B cell (primary cell): ENCODE results near the gene CCDC200. TPM values are rescaled to one million over a fixed set of nuclear protein-coding genes. Genes with fewer than 3 reads are reported as not detected.
A peak's percentile ranks its signal among the peaks of the same experiment; 100 is the strongest.

Source experiments
- ATAC-seq: fragments of 200-7000 bp; cut with Tn5 transposase; one replicate; pipeline ENCODE4 v1.10.0; 2021; ENCODE audit warnings: low read depth, mild to moderate bottlenecking, moderate number of reproducible peaks, moderate library complexity
- CTCF ChIA-PET: fragments of 350-600 bp; sonication (Branson Sonifier 250); formaldehyde crosslinking; loops from one replicate; lab custom pipeline; 2021; ENCODE audit warnings: antibody characterized with exemption, inconsistent platforms; lab: Charles Lee
- POLR2A ChIA-PET: fragments of 350-600 bp; sonication (Branson Sonifier 250); formaldehyde crosslinking; loops from one replicate; lab custom pipeline; 2021; ENCODE audit warnings: antibody characterized with exemption; lab: Charles Lee
- DNase-seq: peaks from one replicate; pipeline ENCODE4 v3.0.0; 2013
- H2AFZ ChIP-seq: 2 replicates; pipeline ENCODE4 v1.6.1; 2012; ENCODE audit warnings: mild to moderate bottlenecking, low read depth, low read length; ENCODE audit not compliant: insufficient read depth, poor library complexity, severe bottlenecking
- H3K27ac ChIP-seq, 2 donors: 1 replicate in 1 of 2; 2 replicates in 1 of 2; pipeline ENCODE4 v1.5.1; 2012 to 2013; ENCODE audit warnings: low read length in 2 of 2, mild to moderate bottlenecking in 2 of 2, moderate library complexity in 1 of 2
- H3K27me3 ChIP-seq, 4 experiments: fragments of 200-600 bp in 1 of 4; sonication (generic) in 1 of 4; replicated peaks in 1 of 4; 1 replicate in 2 of 4; 2 replicates in 2 of 4; pipeline versions ENCODE4 v1.6.1 to v1.7.0; 2013 to 2016; ENCODE audit warnings: low read length in 3 of 4, mild to moderate bottlenecking in 2 of 4, mixed read lengths in 1 of 4, moderate library complexity in 1 of 4; ENCODE audit not compliant: insufficient read depth in 4 of 4, control insufficient read depth in 3 of 4; ENCODE audit errors: control extremely low read depth in 1 of 4
- H3K36me3 ChIP-seq, 2 experiments: replicated peaks in 1 of 2; 1 replicate in 1 of 2; 2 replicates in 1 of 2; pipeline versions ENCODE4 v1.6.1 to v1.7.1; 2013; ENCODE audit warnings: low read length in 1 of 2; ENCODE audit not compliant: insufficient read depth in 2 of 2, control insufficient read depth in 1 of 2; ENCODE audit errors: control extremely low read depth in 1 of 2, extremely low read depth in 1 of 2
- H3K4me1 ChIP-seq, 2 donors: fragments of 200-600 bp in 1 of 2; sonication (generic) in 1 of 2; 1 replicate in 1 of 2; 2 replicates in 1 of 2; pipeline versions ENCODE4 v1.5.1 to v1.6.1; 2013 to 2017; ENCODE audit warnings: low read length in 2 of 2; ENCODE audit not compliant: control insufficient read depth in 2 of 2, insufficient read depth in 2 of 2
- H3K4me2 ChIP-seq: replicated peaks from 2 replicates; pipeline ENCODE3; 2012; ENCODE audit warnings: mild to moderate bottlenecking, low read depth, low read length; ENCODE audit not compliant: poor library complexity, severe bottlenecking
- H3K4me3 ChIP-seq, 5 experiments: fragments of 200-600 bp in 1 of 5; sonication (generic) in 1 of 5; 1 replicate in 3 of 5; 2 replicates in 2 of 5; pipeline versions ENCODE4 v1.5.1 to v1.7.0; 2011 to 2016; ENCODE audit warnings: low read length in 4 of 5, mild to moderate bottlenecking in 4 of 5, low read depth in 2 of 5, control low read depth in 1 of 5, moderate library complexity in 1 of 5; ENCODE audit not compliant: insufficient read depth in 1 of 5; ENCODE audit errors: control extremely low read depth in 1 of 5, extremely low read depth in 1 of 5
- H3K79me2 ChIP-seq: fragments of 200-600 bp; sonication (generic); one replicate; pipeline ENCODE4 v1.6.0; 2016; ENCODE audit warnings: low read length; ENCODE audit not compliant: control insufficient read depth, insufficient read depth
- H3K9ac ChIP-seq: fragments of 200-600 bp; sonication (generic); 2 replicates; pipeline ENCODE4 v1.6.1; 2017; ENCODE audit warnings: mild to moderate bottlenecking, low read length, moderate library complexity
- H3K9me3 ChIP-seq, 3 donors: one replicate each; pipeline versions ENCODE4 v1.6.1 to v1.7.1; 2013; ENCODE audit warnings: low read length in 2 of 3; ENCODE audit not compliant: control insufficient read depth in 2 of 3, insufficient read depth in 1 of 3; ENCODE audit errors: control extremely low read depth in 1 of 3
- H4K20me1 ChIP-seq: 2 replicates; pipeline ENCODE4 v1.6.0; 2012; ENCODE audit warnings: mild to moderate bottlenecking, low read length; ENCODE audit not compliant: insufficient read depth, control insufficient read depth, poor library complexity, severe bottlenecking
- H3K27ac Mint-ChIP-seq: one replicate; pipeline ENCODE4 v1.8.0; 2021; ENCODE audit warnings: mixed read lengths
- H3K27me3 Mint-ChIP-seq: one replicate; pipeline ENCODE4 v1.8.0; 2021; ENCODE audit warnings: mixed read lengths
- H3K4me1 Mint-ChIP-seq: one replicate; pipeline ENCODE4 v1.8.0; 2021; ENCODE audit warnings: mixed read lengths
- H3K4me3 Mint-ChIP-seq: one replicate; pipeline ENCODE4 v1.8.0; 2021; ENCODE audit warnings: mixed read lengths
- H3K9me3 Mint-ChIP-seq: one replicate; pipeline ENCODE4 v1.8.0; 2022; ENCODE audit warnings: mixed read lengths; ENCODE audit not compliant: insufficient read depth
- CTCF ChIP-seq: fragments of 200-600 bp; IDR thresholded peaks from one replicate; pipeline ENCODE4 v1.8.0; 2022; ENCODE audit warnings: antibody characterized with exemption, mild to moderate bottlenecking
- EZH2 ChIP-seq: IDR thresholded peaks from 2 replicates; pipeline ENCODE4 v1.6.1; 2012; ENCODE audit warnings: borderline replicate concordance, low read depth, mild to moderate bottlenecking, moderate library complexity, low read length; ENCODE audit not compliant: insufficient read depth, poor library complexity, severe bottlenecking
- WGBS: methylation state at CpG from one replicate; pipeline ENCODE4 v1.1.5; 2013; ENCODE audit warnings: missing lambda C conversion rate; ENCODE audit not compliant: insufficient coverage; 5-methylcytosine and 5-hydroxymethylcytosine counted together
- intact Hi-C: fragments of 100-400 bp; cut with micrococcal nuclease; formaldehyde crosslinking; loops from one replicate; pipeline ENCODE4 v1.10.0; 2022
- polyA plus RNA-seq: library from polyadenylated mRNA; depleted of rRNA; stranded (reverse); fragments of >200 nt; gene quantifications from 2 replicates; pipeline ENCODE4 v1.2.3, GENCODE V29; 2012
- small RNA-seq: library from RNA; depleted of rRNA; stranded (forward); fragments of <200 nt; gene quantifications from one replicate; pipeline ENCODE3, GENCODE V24; 2012; ENCODE audit warnings: low replicate concordance, low read depth; ENCODE audit not compliant: insufficient read length
- total RNA-seq, 2 donors: library from RNA; stranded (reverse); fragments of 120-200 nt in 1 of 2; gene quantifications; 1 replicate in 1 of 2; 2 replicates in 1 of 2; pipeline versions ENCODE4 v1.2.3 to v1.2.4, GENCODE V29; 2013 to 2022

The CCDC200 gene
- total and polyA plus RNA-seq, 2 donors (not counting 1 experiment from before 2014, with no cell fraction given) = 0.16 to 0.74 TPM

DNA sequence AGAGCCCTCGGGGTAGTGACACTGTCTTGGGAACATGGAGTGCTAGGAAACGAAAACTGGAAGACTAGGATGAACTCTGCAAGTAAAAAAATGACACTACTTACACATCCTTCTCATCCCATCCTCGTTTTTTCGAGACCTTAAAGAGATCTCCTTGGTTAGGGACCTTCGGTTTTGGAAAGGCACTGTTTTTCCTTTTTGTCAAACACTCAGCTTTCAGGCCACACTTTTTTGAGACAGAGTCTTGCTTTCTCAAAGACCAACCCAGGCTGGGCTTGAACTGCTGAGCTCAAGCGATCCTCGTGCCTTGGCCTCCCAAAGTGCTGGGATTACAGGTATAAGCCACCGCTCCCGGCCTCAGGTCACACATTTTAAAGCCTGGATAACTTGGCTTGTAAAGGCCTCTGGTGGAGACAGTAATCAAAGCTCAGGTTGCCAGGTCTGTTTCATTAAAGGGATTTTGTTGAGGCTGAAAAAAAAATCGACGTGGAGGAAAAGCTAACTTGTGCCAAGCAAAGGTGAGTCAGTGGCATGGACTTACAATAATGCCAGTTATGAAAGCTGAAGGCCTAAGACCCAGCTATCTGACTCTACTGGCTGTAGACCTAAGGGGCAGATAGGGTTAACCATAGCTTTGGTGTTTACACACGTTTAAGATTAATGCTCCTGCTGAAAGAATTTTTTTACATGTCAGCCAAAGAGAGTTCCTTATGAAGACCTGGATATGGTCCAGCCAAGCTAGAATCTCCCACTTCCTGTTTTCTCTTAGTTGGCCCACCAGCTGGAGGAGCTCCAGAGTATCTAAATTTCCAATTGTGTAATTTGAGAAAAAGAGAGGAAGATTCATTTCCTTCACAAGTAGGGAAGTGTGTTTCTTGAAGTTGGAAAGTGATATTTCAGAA lies 56.6 kb downstream of the CCDC200 start:
- TF ChIP-seq EZH2 (no peak), CTCF (no peak)
- 24% methylated on average over 11 of the region's 12 CpGs for WGBS
- H3K4me1 Mint-ChIP-seq = peaks cover 34% of the 10 kb centered on the region
- no peak overlapping the region for H3K27ac Mint-ChIP-seq
- Histone ChIP-seq H3K27ac (peak overlapping the region; percentile 100), H2AFZ (peak overlapping the region; percentile 39), H3K4me3 (peak overlapping the region; percentile 70 to 99 (median 90)), H3K36me3 (peaks cover 2 to 11% of the 10 kb centered on the region in 2 experiments), H3K4me1 (peaks cover 25 to 39% of the 10 kb centered on the region in 2 donors), H3K27me3 (no peaks in the 10 kb centered on the region), H3K4me2 (peak overlapping the region; percentile 93), H3K9me3 (no peaks in the 10 kb centered on the region), H4K20me1 (no peaks in the 10 kb centered on the region), H3K79me2 (peaks cover 63% of the 10 kb centered on the region), H3K9ac (peak overlapping the region; percentile 99)
- intact Hi-C loops = loop anchor here (1.0 to 2.0 kb wide), 5 partner anchors 39 to 635 kb away; partner anchors contain the start of genes NAGLU and TMEM106A
- no peaks in the 10 kb centered on the region for H3K9me3 Mint-ChIP-seq
- ChIA-PET POLR2A (interaction anchor here (0.7 to 1.8 kb wide), 10 partner anchors 40 to 312 kb away, joined by 3 to 29 read pairs (median 6); partner anchors contain the start of genes BRCA1, DHX8, RPL27 and TMEM106A), CTCF (interaction anchor here (0.9 to 2.0 kb wide), 13 partner anchors 10 to 594 kb away, joined by 3 to 10 read pairs (median 4); partner anchors contain the start of genes AOC2, DHX8, PSMC3IP and RPL27)
- DNase-seq = peak; percentile 52
- no peak overlapping the region for H3K4me3 Mint-ChIP-seq
- no peaks in the 10 kb centered on the region for H3K27me3 Mint-ChIP-seq
- no peak for ATAC-seq

Small RNA genes within 50 kb of the gene (small RNA-seq; reads per million reads assigned to genes)
- not detected for gene RF00004
- gene RNU2-1 = not detected

Other genes with a start within 250 kb of the CCDC200 start
- 0.94 and 1.1 TPM in 2 replicates for gene PTGES3L, start 248.5 kb downstream of the CCDC200 start, total RNA-seq
- gene PTGES3L, start 248.5 kb downstream of the CCDC200 start, polyA plus RNA-seq = 0.59 and 1.0 TPM in 2 replicates
- 43.7 and 45.6 TPM in 2 replicates for gene RUNDC1, start 248.1 kb downstream of the CCDC200 start, total RNA-seq
- gene RUNDC1, start 248.1 kb downstream of the CCDC200 start, polyA plus RNA-seq = 12.8 and 14.6 TPM in 2 replicates
- 925 and 1,087 TPM in 2 replicates for gene RPL27, start 230.2 kb downstream of the CCDC200 start, total RNA-seq
- 2,804 and 3,493 TPM in 2 replicates for gene RPL27, start 230.2 kb downstream of the CCDC200 start, polyA plus RNA-seq
- 34.7 and 37.2 TPM in 2 replicates for gene IFI35, start 221.8 kb downstream of the CCDC200 start, total RNA-seq
- 42.2 and 42.6 TPM in 2 replicates for gene IFI35, start 221.8 kb downstream of the CCDC200 start, polyA plus RNA-seq
- gene VAT1, start 206.2 kb downstream of the CCDC200 start, total RNA-seq = 84.1 and 90.7 TPM in 2 replicates
- gene VAT1, start 206.2 kb downstream of the CCDC200 start, polyA plus RNA-seq = 16.7 and 20.4 TPM in 2 replicates
- gene RND2, start 203.4 kb downstream of the CCDC200 start, total RNA-seq = 0.44 and 1.2 TPM in 2 replicates
- 0.06 and 0.24 TPM in 2 replicates for gene RND2, start 203.4 kb downstream of the CCDC200 start, polyA plus RNA-seq
- 7.2 and 9.0 TPM in 2 replicates for gene BRCA1, start 103.3 kb downstream of the CCDC200 start, total RNA-seq
- 2.4 and 3.5 TPM in 2 replicates for gene BRCA1, start 103.3 kb downstream of the CCDC200 start, polyA plus RNA-seq
- gene NBR1, start 57.4 kb downstream of the CCDC200 start, total RNA-seq = 42.1 and 43.9 TPM in 2 replicates
- 15.7 and 18.8 TPM in 2 replicates for gene NBR1, start 57.4 kb downstream of the CCDC200 start, polyA plus RNA-seq
- 66.0 and 66.3 TPM in 2 replicates for gene TMEM106A, start 16.7 kb downstream of the CCDC200 start, total RNA-seq
- gene TMEM106A, start 16.7 kb downstream of the CCDC200 start, polyA plus RNA-seq = 18.8 and 23.7 TPM in 2 replicates
- 5,063 and 5,447 TPM in 2 replicates for gene RNU2-1, start 5.4 kb upstream of the CCDC200 start, total RNA-seq
- gene RNU2-1, start 5.4 kb upstream of the CCDC200 start, polyA plus RNA-seq = not detected in 2 replicates
- gene ARL4D, start 170.4 kb upstream of the CCDC200 start, total RNA-seq = 11.3 and 11.4 TPM in 2 replicates
- gene ARL4D, start 170.4 kb upstream of the CCDC200 start, polyA plus RNA-seq = 5.1 and 14.5 TPM in 2 replicates